GM21529 (cell line): Measurements from ENCODE around the gene DBF4.
"Not testable (repeated sequence)": the region's sequence is repeated elsewhere in the genome, so short reads cannot be mapped to it uniquely, and the experiment has no call there.

ENCODE experiments used
- ATAC-seq: cut with Tn5 transposase; IDR thresholded peaks from one replicate; pipeline ENCODE4 v1.9.1; 2021; ENCODE audit not compliant: unreplicated experiment

The DBF4 gene

GRCh38 chr7:87944547-87944946 lies 68.3 kb downstream of the DBF4 start:
- peak; percentile 57 for ATAC-seq

- ATAC-seq = not testable (repeated sequence)
Observed at GRCh38 chr7:87945926-87946325, 69.6 kb downstream of the DBF4 start.

- ATAC-seq = no peak
Observed at GRCh38 chr7:87948371-87948770, 72.1 kb downstream of the DBF4 start.
